KMS-11 (cell line): ENCODE data around the gene SLC45A3.

Experiments used
- H2AFZ ChIP-seq: fragments of 200-600 bp; sonication (generic); 2 replicates; pipeline ENCODE4 v1.6.1; 2016; ENCODE audit warnings: antibody characterized with exemption, mixed run types, low read depth
- H3K27ac ChIP-seq: fragments of 200-600 bp; sonication (generic); 2 replicates; pipeline ENCODE4 v1.6.1; 2016; ENCODE audit warnings: mild to moderate bottlenecking, mixed run types
- H3K27me3 ChIP-seq: fragments of 200-600 bp; sonication (generic); 2 replicates; pipeline ENCODE4 v1.6.1; 2017; ENCODE audit warnings: mild to moderate bottlenecking, low read depth, mixed run types, moderate library complexity; ENCODE audit not compliant: insufficient read depth
- H3K36me3 ChIP-seq: fragments of 200-600 bp; sonication (generic); 2 replicates; pipeline ENCODE4 v1.6.1; 2017; ENCODE audit warnings: mild to moderate bottlenecking, mixed run types; ENCODE audit not compliant: insufficient read depth
- H3K4me1 ChIP-seq: fragments of 200-600 bp; sonication (generic); 2 replicates; pipeline ENCODE4 v1.6.1; 2016; ENCODE audit warnings: mild to moderate bottlenecking, low read depth, mixed run types; ENCODE audit not compliant: poor library complexity, severe bottlenecking
- H3K4me2 ChIP-seq: fragments of 200-600 bp; sonication (generic); 2 replicates; pipeline ENCODE4 v1.7.0; 2016; ENCODE audit warnings: mild to moderate bottlenecking, mixed run types
- H3K4me3 ChIP-seq: fragments of 200-600 bp; sonication (generic); IDR thresholded peaks from 2 replicates; pipeline ENCODE4 v1.6.1; 2017; ENCODE audit warnings: low read depth, low read length, mixed read lengths; ENCODE audit not compliant: insufficient read depth
- H3K79me2 ChIP-seq: fragments of 200-600 bp; sonication (generic); 2 replicates; pipeline ENCODE4 v1.6.1; 2016; ENCODE audit warnings: low read depth, mixed run types; ENCODE audit not compliant: insufficient read depth
- H3K9ac ChIP-seq: fragments of 200-600 bp; sonication (generic); 2 replicates; pipeline ENCODE4 v1.6.1; 2016; ENCODE audit warnings: mild to moderate bottlenecking, mixed run types
- H4K20me1 ChIP-seq: fragments of 200-600 bp; sonication (generic); 2 replicates; pipeline ENCODE4 v1.6.1; 2016; ENCODE audit warnings: mild to moderate bottlenecking, mixed run types; ENCODE audit not compliant: insufficient read depth
- CTCF ChIP-seq: fragments of 200-600 bp; sonication (generic); conservative IDR thresholded peaks from 2 replicates; pipeline ENCODE4 v1.6.1; 2017; ENCODE audit warnings: low read depth, mild to moderate bottlenecking, antibody characterized with exemption, low read length, moderate library complexity, mixed read lengths

Gene SLC45A3

GRCh38 chr1:205610901-205611466 is 69.3 kb downstream of the SLC45A3 start:
- H2AFZ ChIP-seq = no peak overlapping the region
- no peaks in the 10 kb centered on the region for H3K4me1 ChIP-seq
- TF ChIP-seq CTCF = no peak
- H4K20me1 ChIP-seq = no peaks in the 10 kb centered on the region
- H3K36me3 ChIP-seq = no peaks in the 10 kb centered on the region; the same call in 1 of the 2 replicates
- no peak overlapping the region for H3K27ac ChIP-seq
- H3K9ac ChIP-seq = no peak overlapping the region
- H3K27me3 ChIP-seq = no peaks in the 10 kb centered on the region
- H3K4me3 ChIP-seq = no peak overlapping the region
- H3K79me2 ChIP-seq = peaks cover 10% of the 10 kb centered on the region; the same call in 1 of the 2 replicates
- no peak overlapping the region for H3K4me2 ChIP-seq

- H3K36me3 ChIP-seq = no peaks in the 10 kb centered on the region; the same call in 1 of the 2 replicates
- H4K20me1 ChIP-seq = no peaks in the 10 kb centered on the region
- H3K4me1 ChIP-seq = no peaks in the 10 kb centered on the region
- no peak overlapping the region for H3K27ac ChIP-seq
- H3K9ac ChIP-seq = no peak overlapping the region
- no peak overlapping the region for H3K4me3 ChIP-seq
- H3K4me2 ChIP-seq = no peak overlapping the region
- H2AFZ ChIP-seq = no peak overlapping the region
- TF ChIP-seq CTCF = no peak
- peaks cover 10% of the 10 kb centered on the region; the same call in 1 of the 2 replicates for H3K79me2 ChIP-seq
- H3K27me3 ChIP-seq = no peaks in the 10 kb centered on the region
Measured at GRCh38 chr1:205610036-205610435, 70.3 kb downstream of the SLC45A3 start.
